Lower leg skin (tissue), 3 donors: ENCODE results near the gene SBK3.

Source experiments
- POLR2A ChIP-seq, 2 donors: fragments of 450-650 bp; IDR thresholded peaks; one replicate each; pipeline ENCODE4 v1.6.1; 2016 to 2017; ENCODE audit warnings: antibody characterized with exemption in 2 of 2, mild to moderate bottlenecking in 1 of 2, moderate library complexity in 1 of 2
- TF ChIP-seq, protein P1 (sequence below), 3 donors: fragments of 450-650 bp; IDR thresholded peaks; one replicate each; pipeline ENCODE4 v1.5.1; 2016; ENCODE audit warnings: antibody characterized with exemption in 3 of 3, mild to moderate bottlenecking in 3 of 3, moderate library complexity in 2 of 3

DNA sequence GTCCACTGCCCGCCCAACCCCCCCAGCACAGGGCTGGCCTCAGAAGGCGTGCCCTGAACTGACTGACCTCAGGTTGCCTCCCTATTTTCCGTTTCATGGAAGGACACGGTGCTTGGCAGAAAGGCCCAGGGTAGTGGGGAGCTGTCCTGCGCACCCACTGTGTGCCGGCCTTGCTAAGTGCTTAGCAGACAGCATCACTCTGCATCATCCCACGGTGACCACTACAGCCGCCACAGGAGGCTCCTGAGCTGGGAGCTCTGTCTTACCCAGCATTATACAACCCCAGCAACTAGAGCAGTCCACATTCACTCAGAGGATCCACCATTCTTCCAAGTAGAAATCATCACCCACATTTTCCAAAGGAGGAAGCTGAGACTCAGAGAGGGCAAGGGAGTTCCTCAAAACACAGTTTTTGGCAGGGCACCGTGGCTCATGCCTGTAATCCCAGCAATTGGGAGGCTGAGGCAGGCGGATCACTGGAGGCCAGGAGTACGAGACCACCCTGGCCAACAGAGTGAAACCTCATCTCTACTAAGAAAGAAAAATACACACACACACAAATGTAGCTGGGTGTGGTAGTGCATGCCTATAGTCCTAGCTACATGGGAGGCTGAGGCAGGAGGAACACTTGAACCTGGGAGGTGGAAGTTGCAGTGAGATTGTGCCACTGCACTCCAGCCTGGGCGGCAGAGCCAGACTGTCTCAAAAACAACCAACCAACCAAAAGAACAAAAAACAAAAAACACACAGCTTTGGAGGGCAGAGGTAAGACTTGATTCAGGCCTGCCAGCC lies 10.0 kb downstream of the SBK3 start:
- TF ChIP-seq, protein P1, sequence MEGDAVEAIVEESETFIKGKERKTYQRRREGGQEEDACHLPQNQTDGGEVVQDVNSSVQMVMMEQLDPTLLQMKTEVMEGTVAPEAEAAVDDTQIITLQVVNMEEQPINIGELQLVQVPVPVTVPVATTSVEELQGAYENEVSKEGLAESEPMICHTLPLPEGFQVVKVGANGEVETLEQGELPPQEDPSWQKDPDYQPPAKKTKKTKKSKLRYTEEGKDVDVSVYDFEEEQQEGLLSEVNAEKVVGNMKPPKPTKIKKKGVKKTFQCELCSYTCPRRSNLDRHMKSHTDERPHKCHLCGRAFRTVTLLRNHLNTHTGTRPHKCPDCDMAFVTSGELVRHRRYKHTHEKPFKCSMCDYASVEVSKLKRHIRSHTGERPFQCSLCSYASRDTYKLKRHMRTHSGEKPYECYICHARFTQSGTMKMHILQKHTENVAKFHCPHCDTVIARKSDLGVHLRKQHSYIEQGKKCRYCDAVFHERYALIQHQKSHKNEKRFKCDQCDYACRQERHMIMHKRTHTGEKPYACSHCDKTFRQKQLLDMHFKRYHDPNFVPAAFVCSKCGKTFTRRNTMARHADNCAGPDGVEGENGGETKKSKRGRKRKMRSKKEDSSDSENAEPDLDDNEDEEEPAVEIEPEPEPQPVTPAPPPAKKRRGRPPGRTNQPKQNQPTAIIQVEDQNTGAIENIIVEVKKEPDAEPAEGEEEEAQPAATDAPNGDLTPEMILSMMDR (IDR thresholded peaks at IDR 0.05): no peak
- TF ChIP-seq POLR2A (IDR thresholded peaks at IDR 0.05): no peak
